Measurements from ENCODE around the gene ENTHD1.

The ENTHD1 gene

DNA sequence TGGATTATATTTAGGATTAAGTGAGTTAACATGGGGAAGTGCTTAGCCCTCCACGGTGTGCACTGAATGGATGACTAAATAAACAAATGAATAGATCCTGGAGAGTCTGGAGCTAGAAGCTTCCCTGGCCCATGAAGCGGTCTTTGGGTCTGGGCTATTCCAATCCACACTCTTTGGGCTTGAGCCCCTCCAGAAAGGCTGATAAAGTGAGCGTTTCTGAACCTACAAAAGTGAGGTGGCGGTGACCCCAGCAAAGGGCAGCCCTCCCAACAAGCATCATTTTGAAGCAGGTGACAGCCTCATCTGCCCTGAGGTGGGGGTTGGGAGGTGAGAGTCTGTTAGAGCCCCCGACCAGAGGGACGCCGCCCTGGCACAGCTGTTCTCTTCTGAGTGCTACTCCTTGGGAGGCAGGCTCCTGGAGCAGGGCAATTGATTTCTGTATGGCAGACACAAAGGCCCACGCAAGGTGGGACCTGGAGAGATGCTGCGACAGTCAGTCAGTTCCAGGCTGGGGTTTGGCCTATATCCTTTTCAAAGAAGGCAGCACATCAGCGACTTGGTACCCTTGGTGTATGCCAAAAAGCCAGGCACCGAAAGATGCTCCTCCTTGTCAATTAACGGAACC is 165.2 kb downstream of the ENTHD1 start:
- DNase-seq, result no peak

DNA sequence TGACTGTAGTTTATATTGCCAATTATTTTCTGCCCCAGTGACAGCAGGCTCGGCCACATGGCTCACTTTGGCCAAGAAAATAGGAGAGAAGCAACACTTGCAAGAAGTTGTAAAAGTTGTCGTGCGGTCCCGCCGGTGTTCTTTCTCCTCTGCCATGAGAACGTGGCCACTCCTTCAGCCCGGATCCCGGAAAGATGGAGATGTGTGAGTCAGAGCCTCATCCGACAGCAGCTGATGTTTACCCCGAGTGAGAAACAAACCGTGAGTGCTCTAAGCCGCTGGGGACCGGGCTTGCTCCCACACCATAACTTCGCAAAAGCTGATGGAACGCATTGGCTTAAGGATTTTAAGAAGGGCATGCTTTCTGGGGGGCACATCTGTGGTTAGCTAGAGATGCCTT is 166.0 kb downstream of the ENTHD1 start:
- DNase-seq, result no peak

DNA sequence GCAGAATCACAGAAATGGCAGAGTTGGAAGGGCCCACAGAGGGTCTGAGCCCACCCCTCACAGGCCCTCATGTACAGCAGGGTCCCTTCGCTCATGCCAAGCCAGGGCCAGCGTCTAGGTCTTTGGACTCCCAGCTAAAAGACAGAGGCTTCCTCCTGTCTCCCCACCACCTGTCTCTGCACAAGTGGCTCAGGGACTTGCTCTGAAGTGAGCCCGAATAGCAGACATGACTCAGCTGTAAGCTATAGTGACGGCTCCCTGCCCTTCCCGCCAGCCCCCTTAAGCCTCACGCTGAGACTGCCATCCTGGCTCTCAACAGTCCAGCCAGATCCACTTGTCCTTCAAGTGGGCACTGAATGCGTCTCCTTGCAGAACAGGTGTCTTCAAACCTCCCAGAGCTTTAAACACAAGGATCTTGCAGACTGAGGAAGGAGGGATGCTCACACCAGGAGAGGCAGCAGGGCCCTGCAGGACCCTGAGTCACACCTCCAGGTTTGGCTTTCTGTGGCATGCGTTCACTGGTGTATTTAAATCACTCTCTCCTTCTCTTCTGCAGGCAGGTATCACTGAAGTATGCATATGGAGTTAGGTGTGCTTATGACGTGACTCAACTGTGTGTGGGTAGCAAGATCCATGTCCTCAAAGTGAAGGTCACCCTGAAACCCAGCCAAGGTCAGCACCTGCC is 168.1 kb downstream of the ENTHD1 start:
- no peak for DNase-seq

DNA sequence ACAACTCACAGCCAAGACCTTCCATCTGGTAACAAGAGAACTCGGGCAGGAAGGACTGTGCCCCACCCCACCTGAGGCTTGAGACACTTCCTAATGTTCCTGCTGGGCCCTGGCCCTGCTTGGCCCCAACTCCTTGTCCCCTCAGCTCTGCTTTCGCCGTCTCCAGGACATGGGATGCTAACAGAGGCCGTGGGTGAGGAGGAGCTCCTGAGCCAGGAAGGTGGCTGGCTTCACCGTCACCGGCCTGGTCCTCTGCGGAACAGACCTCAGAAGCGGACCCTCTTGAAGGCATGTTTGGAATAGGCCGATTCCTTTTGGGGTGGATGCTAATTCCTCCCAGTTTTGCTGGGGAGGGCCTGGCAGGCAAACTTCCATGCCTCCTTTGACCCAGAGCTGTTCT is 168.7 kb downstream of the ENTHD1 start:
- no peak for DNase-seq

DNA sequence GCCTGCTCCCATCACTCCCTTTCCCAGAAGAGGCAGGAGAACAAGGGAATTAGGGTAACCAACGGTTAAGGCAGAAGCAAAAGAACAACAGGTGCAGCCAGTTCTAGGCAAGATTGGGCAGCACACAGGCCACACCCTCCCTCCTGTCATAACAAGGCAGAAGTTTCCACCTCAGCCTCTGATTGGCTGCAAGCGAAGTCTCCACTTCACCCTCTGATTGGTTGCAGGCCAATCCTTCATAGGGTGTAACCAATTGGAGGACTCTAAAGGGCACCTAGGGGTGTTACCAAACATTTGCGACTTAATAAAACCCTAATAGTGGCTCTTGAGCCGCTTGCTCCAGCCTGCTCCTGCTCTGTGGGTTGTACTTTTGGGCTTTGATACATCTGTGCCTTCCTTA is 169.2 kb downstream of the ENTHD1 start:
- peak; percentile 80 for DNase-seq

DNA sequence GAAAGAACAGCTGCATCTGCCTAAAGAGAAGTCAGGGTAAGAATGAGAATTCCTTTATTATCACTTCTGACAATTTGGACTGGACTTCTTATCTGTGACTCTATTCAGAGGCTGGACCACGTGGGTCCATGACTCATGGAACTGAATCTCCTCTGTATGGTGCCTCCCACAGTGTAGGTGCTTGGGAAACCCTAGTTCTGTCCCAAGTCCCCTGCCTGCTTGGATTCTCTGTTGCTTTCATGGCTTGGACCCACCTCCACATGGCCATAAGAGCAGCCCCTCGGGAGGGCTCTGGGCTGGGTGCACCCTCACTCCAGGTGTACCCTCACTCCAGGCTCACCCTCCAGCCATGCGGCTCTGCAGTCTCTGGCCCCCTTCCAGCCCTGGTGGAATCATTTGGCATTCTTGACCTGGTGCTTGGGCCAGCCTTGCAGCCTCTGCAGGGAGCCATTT is 169.6 kb downstream of the ENTHD1 start:
- no peak for DNase-seq

DNA sequence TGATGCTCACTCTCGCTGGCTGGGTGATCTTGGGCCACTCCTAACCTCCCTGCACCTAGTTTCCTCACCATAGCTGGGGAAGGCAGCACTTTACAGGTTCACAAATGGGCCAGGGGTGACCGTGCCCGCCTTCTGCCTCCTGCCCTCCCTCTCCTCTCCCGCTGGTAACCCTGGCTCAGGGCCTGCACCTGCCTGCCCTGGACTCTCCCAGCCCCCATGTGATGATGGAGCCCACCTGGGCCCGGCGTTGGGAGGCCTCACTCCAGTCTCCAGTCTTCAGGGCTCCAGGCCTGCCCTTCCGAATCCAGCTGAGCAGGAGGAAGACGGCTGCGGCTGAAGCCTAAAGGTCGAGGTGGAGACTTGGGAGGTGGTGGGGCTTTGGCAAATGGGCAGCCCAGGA is 170.1 kb downstream of the ENTHD1 start:
- no peak for DNase-seq

DNA sequence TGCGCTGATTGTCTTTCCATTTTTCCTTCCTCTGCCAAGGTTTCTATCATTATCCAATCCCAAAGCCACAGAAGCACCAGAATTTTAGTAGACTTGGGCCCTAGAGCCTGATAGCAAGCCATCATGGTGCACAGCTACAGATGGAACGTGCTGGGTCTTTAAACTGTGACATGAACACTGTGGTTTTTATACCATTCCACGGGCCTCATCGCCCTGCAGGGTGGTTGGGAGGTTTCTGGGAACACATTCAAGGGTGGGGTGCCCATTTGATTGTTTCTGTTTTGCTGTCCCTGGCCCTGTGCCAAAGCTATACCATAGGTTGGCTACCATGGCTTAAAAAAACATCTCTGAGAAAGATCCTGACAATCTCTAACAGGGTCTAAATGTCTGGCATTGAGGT is 171.1 kb downstream of the ENTHD1 start:
- no peak for DNase-seq

DNA sequence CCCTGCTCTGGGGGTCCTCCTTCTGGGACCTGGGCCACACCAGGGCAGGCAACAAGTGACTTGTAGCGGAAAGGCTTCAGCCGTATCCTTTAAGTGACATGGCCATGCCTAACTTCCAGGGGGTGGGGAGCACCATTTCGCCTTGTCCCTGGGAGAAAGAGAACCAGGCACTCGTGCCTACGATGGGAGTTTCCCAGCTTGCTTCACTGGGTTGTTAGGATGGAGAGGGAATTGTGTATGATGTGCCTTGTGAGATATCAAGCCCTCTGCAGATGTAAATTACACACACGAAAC is 171.6 kb downstream of the ENTHD1 start:
- DNase-seq, result no peak

DNA sequence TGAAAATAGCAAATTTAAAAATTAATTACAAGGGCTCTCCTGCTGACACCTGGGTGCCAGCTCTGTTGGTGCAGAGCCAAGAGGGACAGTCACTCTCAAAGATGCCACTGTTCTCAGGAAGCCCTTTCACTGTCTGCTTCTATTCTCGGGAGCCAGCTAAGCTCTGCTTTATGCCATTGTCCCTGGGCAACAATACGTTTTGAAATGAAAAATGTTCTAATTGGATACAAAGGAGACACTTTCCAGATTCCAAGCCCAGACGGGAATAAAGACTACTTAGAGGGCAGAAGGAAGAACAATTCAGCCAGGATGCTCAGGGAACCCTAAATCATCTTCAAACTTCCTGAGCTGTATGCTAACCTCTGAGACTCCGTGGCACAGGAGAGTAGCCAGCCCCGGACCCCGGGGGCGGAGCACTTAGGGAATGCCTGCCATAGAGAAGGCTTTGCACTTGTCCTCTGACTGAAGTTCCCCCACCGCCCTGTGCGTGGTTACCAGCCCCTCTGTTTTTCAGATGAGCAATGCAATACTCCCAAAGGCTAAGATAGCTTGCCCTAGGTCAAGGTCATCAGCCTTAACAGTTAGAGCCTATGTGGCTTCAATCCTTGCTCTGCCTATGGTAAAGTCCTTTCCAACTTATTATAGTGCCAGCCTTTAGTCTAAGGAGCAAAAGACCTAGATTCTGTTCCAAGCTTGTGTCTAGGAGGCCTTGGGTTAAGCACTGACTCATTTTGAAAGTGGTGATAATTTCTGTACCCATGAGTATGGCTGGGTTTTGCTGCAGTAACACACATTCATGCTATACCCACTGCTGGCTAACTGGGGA is 172.1 kb downstream of the ENTHD1 start:
- no peak for DNase-seq

DNA sequence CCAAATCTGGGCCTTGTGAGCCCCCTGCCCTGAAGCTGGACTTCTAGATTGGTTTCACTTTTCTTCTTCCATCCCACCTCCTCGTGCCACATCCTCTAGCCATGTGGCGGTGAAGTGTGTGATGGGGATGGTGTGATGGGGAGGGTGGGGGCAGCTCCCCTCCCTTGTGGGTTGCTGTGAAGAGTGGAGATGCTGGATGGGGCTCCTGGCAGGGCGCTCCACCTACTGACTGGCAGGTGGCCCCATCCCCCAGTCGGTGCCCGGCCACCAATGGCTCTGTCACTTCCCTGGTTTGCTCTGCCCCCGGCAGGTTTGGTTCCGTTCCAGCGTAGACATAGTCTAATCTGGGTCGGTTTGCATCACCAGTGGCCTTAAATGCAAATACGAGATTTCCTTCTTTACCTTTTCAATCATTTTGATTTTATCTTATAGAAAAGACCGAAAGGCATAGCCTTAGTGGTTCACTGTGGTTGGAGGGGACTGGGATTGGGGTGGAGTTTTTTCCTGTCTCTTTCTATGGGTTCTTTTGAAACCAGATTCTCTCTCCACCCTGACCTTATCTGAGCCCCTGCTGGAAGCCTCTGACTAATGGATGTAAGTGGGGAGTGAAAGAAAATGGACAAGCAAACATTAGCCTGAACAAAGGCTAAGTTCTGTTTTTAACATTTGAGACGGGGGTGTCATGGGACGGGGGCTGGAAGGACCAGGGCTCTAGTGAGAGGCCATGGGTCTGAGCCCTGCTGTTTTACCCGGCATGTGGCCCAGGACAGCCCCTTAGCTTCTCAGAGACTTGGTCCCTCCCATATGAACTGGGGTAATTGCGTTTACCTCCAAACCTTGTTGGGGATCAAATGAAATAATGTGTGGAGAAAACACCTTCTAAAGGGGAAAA is 173.8 kb downstream of the ENTHD1 start:
- DNase-seq, result no peak

DNA sequence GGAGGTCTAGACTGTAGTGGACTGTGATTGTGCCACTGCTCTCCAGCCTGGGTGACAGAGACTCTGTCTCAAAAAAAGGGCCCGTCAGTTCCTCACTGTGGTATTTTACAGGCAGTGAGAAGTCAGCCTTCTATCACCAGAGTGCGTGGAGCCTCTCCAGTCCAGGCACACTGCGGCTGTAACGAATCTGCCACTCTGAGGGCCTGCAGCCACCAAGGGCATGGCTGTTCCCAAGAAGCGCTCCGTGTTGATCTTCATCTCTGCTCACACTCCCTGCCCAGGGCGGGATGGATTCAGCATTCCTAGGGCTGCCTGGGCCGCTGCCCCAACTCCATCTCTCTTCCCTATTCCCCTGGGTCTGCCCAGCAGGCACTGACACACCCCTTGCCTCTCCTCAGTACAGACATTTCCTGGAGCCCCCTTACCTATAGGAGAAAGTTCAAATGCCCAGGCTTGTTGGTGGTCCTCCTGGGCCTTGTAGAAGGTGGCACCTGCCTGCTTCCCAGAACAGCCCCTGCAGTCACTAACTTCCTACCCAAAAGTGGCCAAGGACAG is 174.6 kb downstream of the ENTHD1 start:
- no peak for DNase-seq

DNA sequence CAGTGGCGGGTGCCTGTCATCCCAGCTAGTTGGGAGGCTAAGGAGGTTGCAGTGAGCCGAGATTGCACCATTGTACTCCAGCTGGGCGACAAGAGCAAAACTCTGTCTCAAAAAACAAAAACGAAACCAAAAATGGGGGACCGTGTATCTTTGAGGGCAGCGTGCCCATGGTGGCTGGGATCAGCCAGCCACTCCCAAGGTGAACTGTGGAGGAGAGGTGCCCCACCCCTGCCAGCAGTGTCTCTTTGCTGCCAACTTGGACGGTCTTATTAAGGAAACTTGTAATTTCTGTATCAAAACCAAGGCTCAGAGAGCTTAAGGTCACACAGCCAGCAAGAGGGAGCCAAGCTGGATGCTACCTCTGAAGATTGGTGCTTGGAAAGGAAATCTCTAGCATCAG is 175.4 kb downstream of the ENTHD1 start:
- no peak for DNase-seq

DNA sequence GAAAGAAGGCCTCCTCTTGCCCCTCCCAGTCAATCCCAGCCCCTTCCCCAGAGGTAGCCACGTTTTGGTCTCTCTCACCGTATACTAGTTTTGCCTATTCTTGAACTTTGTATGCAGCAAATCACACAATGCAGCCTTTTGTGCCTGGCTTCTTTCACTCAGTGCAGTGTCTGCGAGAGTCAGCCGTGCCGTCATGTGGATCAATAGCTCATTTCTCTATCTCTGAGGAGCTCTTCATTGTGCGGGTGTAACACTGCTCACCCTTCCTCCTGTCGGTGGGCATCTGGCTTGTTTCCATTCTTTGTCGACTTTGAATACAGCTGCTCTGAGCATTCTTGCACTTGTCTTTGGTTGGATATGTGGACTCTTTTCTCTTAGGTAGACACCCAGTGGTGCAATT is 176.5 kb downstream of the ENTHD1 start:
- DNase-seq, result no peak

DNA sequence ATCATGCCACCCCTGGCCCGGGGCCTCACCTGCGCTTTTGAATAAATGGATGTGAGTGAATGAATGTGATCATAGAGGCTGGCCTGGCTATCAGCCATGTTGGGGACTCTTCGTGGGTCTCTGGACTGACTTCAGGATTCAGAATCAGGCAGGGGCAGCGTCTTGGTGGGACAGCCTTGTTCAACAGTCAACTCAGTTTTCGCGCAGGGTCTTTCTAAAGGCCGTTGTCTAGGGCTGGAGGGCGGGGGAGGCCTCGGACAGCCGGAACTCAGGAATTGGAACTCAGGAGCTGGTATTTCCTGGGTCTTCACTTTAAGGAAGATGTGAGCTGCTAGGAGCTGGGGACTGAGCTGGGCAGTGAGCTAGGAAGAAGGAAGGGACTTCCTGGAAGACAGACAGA is 177.0 kb downstream of the ENTHD1 start:
- DNase-seq, result no peak

DNA sequence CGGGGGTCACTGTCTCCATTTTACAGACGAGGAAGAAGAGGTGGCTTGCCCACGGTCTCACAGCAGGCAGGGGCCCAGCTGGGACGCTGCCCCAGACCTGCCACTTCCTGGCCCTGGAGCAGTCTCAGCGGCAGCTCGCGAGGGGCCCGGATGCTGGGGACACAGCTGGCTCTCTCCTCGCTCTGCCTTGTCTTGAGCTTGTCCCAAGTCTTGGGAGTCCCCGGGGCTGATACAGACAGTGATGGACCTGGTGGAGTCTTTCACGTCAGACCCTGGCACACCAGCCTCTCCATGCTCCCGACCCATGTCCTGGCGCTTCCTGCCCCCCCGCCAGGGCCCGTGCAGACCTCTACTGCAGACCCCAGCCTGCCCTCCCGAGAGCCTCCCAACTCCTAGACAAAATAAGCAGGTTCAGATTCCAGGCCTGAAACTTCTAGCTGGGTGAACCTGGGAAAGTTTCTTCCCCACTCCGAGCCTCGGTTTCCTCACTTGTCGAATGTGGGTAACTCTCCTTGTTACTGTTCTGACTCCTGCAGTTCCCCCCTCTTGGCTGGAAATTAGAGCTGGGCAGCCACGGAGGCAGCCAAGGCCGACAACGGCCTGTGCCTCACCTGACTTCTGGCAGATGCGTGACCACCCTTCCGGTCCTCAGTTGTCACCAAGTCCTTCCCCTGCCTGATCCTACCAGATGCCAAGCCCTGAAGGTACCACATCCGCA is 177.6 kb downstream of the ENTHD1 start:
- DNase-seq, result no peak

DNA sequence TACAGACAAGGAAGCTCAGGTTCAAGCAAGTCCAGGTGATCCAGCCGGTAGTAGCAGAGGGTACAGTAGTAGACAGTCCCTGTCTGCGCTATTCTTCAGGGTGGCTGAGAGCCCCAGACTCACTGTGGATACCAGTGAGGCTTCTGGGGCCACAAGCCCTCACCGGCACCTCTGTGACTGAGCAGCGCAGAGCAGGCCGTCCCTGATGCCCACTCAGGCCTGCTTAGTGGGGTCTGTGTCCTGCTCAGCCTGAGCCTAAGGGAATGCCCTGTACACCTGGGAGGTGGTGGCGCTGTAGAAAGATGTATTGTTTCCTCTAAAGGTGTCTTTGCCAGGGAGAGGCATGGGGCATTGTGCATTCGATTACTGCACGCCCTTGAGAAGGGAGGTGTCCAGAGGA is 179.2 kb downstream of the ENTHD1 start:
- no peak for DNase-seq

DNA sequence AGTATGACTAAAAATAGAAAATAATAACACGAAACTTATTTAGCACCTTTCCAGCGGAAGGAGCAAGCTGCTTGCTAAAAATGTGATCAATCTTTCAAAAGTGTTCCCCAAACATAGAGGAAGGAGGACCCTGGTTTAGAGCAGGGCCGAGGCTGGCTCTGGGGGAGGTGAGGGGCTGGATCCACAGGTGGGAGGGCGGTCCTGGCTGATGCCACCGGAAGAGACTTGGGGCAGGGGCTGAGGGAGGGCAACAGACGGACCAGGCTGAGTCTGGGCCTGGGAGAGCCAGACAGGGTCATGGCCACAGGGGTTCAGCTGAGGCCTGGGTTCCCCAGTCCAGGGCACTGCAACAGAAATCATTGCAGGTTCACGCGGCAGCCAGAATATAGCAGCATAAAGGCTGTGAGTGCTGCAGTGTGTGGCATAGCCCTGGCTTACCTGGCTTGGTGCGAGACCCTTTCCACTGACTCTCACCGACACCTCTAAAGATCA is 179.7 kb downstream of the ENTHD1 start:
- no peak for DNase-seq

DNA sequence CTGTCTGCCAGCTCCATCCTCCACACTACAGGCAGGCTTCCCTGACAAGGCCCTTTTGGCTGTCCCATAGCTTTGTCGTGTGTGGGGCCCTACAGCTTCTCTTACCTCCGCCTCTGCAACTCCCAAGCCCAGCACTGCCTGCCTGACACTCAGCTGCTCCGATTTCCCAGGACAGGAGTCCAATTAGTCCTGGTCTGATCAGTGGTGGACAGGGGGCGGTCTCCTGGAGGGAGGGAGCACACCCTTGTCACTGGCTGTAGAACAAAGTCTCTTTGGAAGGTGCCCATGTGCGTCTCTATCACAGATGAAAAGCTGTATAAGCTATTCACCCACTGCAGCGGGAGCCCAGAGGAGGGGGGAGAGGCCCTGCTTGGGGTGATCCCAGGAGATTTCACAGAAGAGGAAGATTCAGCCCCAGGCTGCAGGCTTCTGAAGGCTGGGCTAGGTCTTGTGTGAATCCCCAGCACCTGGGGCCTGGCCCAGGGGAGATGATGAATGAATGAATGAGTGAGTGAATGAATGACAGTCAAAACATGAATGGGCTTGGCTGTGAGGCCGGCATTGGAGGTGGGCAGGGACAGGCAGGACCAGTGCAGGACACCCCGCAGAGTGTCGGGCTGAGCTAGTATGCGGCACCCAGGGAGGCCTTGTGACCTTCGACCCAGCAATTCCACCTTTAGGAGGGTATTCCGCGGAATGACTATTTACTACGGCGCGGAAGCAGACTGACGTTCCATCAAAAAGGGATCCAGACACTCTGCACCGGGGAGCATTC is 180.6 kb downstream of the ENTHD1 start:
- DNase-seq, result no peak

DNA sequence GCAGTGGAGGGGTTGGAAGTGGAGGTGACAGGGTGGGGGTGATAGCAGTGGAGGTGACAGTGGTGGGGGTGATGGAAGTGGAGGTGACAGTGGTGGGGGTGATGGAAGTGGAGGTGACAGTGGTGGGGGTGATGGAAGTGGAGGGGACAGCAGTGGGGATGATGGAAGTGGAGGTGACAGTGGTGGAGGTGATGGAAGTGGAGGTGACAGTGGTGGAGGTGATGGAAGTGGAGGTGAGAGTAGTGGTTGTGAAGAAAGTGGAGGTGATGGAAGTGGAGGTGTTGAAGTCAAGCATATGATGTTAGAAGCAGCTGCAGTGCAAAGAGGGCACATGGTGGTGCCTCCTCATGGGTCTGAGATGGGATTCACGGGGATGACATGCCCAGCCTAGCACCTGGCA is 181.5 kb downstream of the ENTHD1 start:
- no peak for DNase-seq

Data from NCI-H2171 treated with DMSO at 0.1 percent for 48 hours (cell line).